ENCODE results near the gene PRMT2. TPM values are rescaled to one million over a fixed set of nuclear protein-coding genes. Genes with fewer than 3 reads are reported as not detected.
A peak's percentile ranks its signal among the peaks of the same experiment; 100 is the strongest.

Gene PRMT2
- total RNA-seq: 10 to 100 TPM; 17.9 to 54.9 (median 23.6) TPM
- polyA plus RNA-seq: 10 to 100 TPM; 29.3 to 56.9 TPM

GRCh38 chr21:46635324-46636180, at the start of gene PRMT2:
Gene PRMT2 (plus strand): TSS chr21:46635674. CDS start chr21:46636952, 1,278 bp downstream.
- peak within 1 kb of the TSS; percentile 70 to 94 (median 86) for H3K4me3 ChIP-seq
- no peaks in the 10 kb centered on the region for H3K36me3 ChIP-seq
- peak within 1 kb of the TSS; percentile 92 to 98 (median 97) for H3K27ac ChIP-seq
- no peaks in the 10 kb centered on the region for H3K27me3 ChIP-seq
- H3K9me3 ChIP-seq: no peaks in the 10 kb centered on the region
- TF ChIP-seq CTCF (IDR thresholded peaks at IDR 0.05): no peak
- no peak for FAIRE-seq
- WGBS, 2 donors: 0 to 1% methylated on average over 79 to 90 of the region's 90 CpGs
- peak; percentile 96 to 100 (median 99) for DNase-seq
- peak; percentile 92 to 99 (median 97) for ATAC-seq
- intact Hi-C loops (cut with DNase I): no loop called here
- peaks cover 5 to 22% (median 19%) of the 10 kb centered on the region in 3 donors for H3K4me1 ChIP-seq

GRCh38 chr21:46594276-46594675, 41.2 kb upstream of the PRMT2 start:
- ATAC-seq: no peak
- H3K9me3 ChIP-seq: no peaks in the 10 kb centered on the region
- no peak overlapping the region for H3K4me3 ChIP-seq
- intact Hi-C loops (cut with DNase I): no loop called here
- DNase-seq: no peak
- TF ChIP-seq CTCF (IDR thresholded peaks at IDR 0.05): no peak
- H3K4me1 ChIP-seq: no peaks in the 10 kb centered on the region
- no peaks in the 10 kb centered on the region for H3K36me3 ChIP-seq
- no peak for FAIRE-seq
- 79 to 90% methylated on average over 8 of the region's 8 CpGs for WGBS, 2 donors
- no peak overlapping the region for H3K27ac ChIP-seq
- H3K27me3 ChIP-seq: no peaks in the 10 kb centered on the region

GRCh38 chr21:46596201-46596600, 39.3 kb upstream of the PRMT2 start:
- ATAC-seq (no peak), DNase-seq (no peak), FAIRE-seq (no peak)
- Histone ChIP-seq H3K4me1 (no peaks in the 10 kb centered on the region), H3K27me3 (no peaks in the 10 kb centered on the region), H3K4me3 (no peak overlapping the region), H3K9me3 (no peaks in the 10 kb centered on the region), H3K36me3 (no peaks in the 10 kb centered on the region), H3K27ac (no peak overlapping the region)
- 85 to 91% methylated on average over 1 of the region's 1 CpG for WGBS, 2 donors
- TF ChIP-seq CTCF (IDR thresholded peaks at IDR 0.05): no peak
- intact Hi-C loops (cut with DNase I): no loop called here

- H3K27me3 ChIP-seq: no peaks in the 10 kb centered on the region
- whole genome bisulfite sequencing, 2 donors: 77 to 85% methylated on average over 8 of the region's 8 CpGs
- no peaks in the 10 kb centered on the region for H3K4me1 ChIP-seq
- intact Hi-C loops (cut with DNase I): no loop called here
- ATAC-seq (no peak), FAIRE-seq (no peak), DNase-seq (no peak)
- H3K27ac ChIP-seq: no peak overlapping the region
- no peaks in the 10 kb centered on the region for H3K9me3 ChIP-seq
- TF ChIP-seq CTCF (IDR thresholded peaks at IDR 0.05): no peak
- no peak overlapping the region for H3K4me3 ChIP-seq
- no peaks in the 10 kb centered on the region for H3K36me3 ChIP-seq
Observed at GRCh38 chr21:46597031-46597430, 38.4 kb upstream of the PRMT2 start.

GRCh38 chr21:46597896-46598343, 37.6 kb upstream of the PRMT2 start:
- WGBS, 2 donors: 91 to 95% methylated on average over 20 of the region's 20 CpGs
- ATAC-seq (no peak), DNase-seq (no peak), FAIRE-seq (no peak)
- TF ChIP-seq CTCF (IDR thresholded peaks at IDR 0.05): no peak
- H3K4me1 ChIP-seq: no peaks in the 10 kb centered on the region
- no peaks in the 10 kb centered on the region for H3K27me3 ChIP-seq
- H3K36me3 ChIP-seq: no peaks in the 10 kb centered on the region
- no peaks in the 10 kb centered on the region for H3K9me3 ChIP-seq
- H3K4me3 ChIP-seq: no peak overlapping the region
- intact Hi-C loops (cut with DNase I): no loop called here
- no peak overlapping the region for H3K27ac ChIP-seq

Measured in pancreas (tissue), 10 donors.